Body of pancreas (tissue), 4 donors: ENCODE data around the gene CYP2U1. TPM values are rescaled to one million over a fixed set of nuclear protein-coding genes. Genes with fewer than 3 reads are reported as not detected.
A peak's percentile ranks its signal among the peaks of the same experiment; 100 is the strongest.

Source experiments
- ATAC-seq: fragments of 150-250 bp; one replicate; pipeline ENCODE4 v1.9.1; 2016
- DNase-seq, 4 donors: peaks; one replicate each; pipeline ENCODE4 v3.0.0-alpha.2; 2019
- H3K27ac ChIP-seq, 4 donors: fragments of 200-600 bp; sonication (generic); 1 replicate in 3 of 4; 2 replicates in 1 of 4; pipeline versions ENCODE4 v1.5.1 to v1.6.1; 2016 to 2019; ENCODE audit warnings: mild to moderate bottlenecking in 1 of 4, mixed read lengths in 1 of 4, moderate library complexity in 1 of 4
- H3K27me3 ChIP-seq, 2 donors: fragments of 200-600 bp; sonication (generic); one replicate each; pipeline ENCODE4 v1.6.0; 2016; ENCODE audit warnings: mild to moderate bottlenecking in 1 of 2
- H3K36me3 ChIP-seq, 2 donors: fragments of 200-600 bp; sonication (generic); replicated peaks in 1 of 2; 2 replicates each; pipeline ENCODE4 v1.5.1; 2016; ENCODE audit warnings: low read depth in 2 of 2; ENCODE audit not compliant: insufficient read depth in 1 of 2
- H3K4me1 ChIP-seq: fragments of 200-600 bp; sonication (generic); one replicate; pipeline ENCODE4 v1.6.0; 2016
- H3K4me3 ChIP-seq, 2 donors: fragments of 200-600 bp; sonication (generic); 1 replicate in 1 of 2; 2 replicates in 1 of 2; pipeline ENCODE4 v1.5.1; 2016 to 2019
- H3K9me3 ChIP-seq, 3 donors: fragments of 200-600 bp; sonication (generic); 1 replicate in 2 of 3; 2 replicates in 1 of 3; pipeline ENCODE4 v1.5.1; 2016
- POLR2A ChIP-seq, 3 donors: fragments of 450-650 bp; IDR thresholded peaks; one replicate each; pipeline ENCODE4 v1.6.1; 2016; ENCODE audit warnings: antibody characterized with exemption in 3 of 3, mild to moderate bottlenecking in 2 of 3
- WGBS, 2 donors: methylation state at CpG; one replicate each; pipeline ENCODE4 v1.1.5; 2017; 5-methylcytosine and 5-hydroxymethylcytosine counted together
- intact Hi-C: fragments of 100-400 bp; cut with DNase I; formaldehyde crosslinking; loops from one replicate; pipeline ENCODE4 v1.15.1; 2023
- total RNA-seq, 2 donors: library from RNA; depleted of rRNA; stranded (reverse); fragments of >200 nt; gene quantifications; one replicate each; pipeline ENCODE4 v1.1.0, GENCODE V29; 2016
- TF ChIP-seq, protein P1 (sequence below), 7 experiments: fragments of 450-650 bp in 4 of 7; fragments of 200-600 bp in 3 of 7; sonication (generic) in 3 of 7; IDR thresholded peaks; one replicate each; pipeline ENCODE4 v1.5.1; 2016 to 2019; ENCODE audit warnings: antibody characterized with exemption in 7 of 7

Gene CYP2U1
- total RNA-seq, 2 donors from 2014 or later, result 5.7 to 7.6 TPM

DNA sequence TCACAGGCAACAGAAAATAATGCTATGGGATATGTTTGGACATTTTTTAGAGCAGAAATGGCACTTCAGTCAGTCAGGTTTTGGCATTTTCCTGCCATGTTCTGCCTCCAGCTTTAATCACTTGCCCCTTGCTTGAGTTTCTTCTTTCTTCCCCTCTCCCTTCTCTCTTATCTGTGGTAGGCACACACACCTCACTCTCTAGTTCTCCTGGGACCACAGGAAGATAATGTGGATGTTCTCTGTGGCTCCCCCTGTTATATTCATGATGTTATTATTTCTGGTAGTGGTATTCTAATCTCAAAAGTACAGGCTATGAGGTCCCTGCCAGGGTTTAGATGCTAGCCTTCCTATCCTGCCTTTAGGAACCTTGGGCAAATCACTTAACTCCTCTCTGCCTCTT lies 63.5 kb downstream of the CYP2U1 start:
- no peak overlapping the region for H3K4me3 ChIP-seq
- intact Hi-C loops, result no loop called here
- H3K9me3 ChIP-seq, result no peaks in the 10 kb centered on the region
- peaks cover 51% of the 10 kb centered on the region for H3K4me1 ChIP-seq
- H3K27me3 ChIP-seq, result no peaks in the 10 kb centered on the region
- TF ChIP-seq, protein P1, sequence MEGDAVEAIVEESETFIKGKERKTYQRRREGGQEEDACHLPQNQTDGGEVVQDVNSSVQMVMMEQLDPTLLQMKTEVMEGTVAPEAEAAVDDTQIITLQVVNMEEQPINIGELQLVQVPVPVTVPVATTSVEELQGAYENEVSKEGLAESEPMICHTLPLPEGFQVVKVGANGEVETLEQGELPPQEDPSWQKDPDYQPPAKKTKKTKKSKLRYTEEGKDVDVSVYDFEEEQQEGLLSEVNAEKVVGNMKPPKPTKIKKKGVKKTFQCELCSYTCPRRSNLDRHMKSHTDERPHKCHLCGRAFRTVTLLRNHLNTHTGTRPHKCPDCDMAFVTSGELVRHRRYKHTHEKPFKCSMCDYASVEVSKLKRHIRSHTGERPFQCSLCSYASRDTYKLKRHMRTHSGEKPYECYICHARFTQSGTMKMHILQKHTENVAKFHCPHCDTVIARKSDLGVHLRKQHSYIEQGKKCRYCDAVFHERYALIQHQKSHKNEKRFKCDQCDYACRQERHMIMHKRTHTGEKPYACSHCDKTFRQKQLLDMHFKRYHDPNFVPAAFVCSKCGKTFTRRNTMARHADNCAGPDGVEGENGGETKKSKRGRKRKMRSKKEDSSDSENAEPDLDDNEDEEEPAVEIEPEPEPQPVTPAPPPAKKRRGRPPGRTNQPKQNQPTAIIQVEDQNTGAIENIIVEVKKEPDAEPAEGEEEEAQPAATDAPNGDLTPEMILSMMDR (IDR thresholded peaks at IDR 0.05), result no peak
- no peak for TF ChIP-seq POLR2A (IDR thresholded peaks at IDR 0.05)
- no peak overlapping the region for H3K27ac ChIP-seq
- DNase-seq, result no peak
- no peak for ATAC-seq
- no peaks in the 10 kb centered on the region for H3K36me3 ChIP-seq

DNA sequence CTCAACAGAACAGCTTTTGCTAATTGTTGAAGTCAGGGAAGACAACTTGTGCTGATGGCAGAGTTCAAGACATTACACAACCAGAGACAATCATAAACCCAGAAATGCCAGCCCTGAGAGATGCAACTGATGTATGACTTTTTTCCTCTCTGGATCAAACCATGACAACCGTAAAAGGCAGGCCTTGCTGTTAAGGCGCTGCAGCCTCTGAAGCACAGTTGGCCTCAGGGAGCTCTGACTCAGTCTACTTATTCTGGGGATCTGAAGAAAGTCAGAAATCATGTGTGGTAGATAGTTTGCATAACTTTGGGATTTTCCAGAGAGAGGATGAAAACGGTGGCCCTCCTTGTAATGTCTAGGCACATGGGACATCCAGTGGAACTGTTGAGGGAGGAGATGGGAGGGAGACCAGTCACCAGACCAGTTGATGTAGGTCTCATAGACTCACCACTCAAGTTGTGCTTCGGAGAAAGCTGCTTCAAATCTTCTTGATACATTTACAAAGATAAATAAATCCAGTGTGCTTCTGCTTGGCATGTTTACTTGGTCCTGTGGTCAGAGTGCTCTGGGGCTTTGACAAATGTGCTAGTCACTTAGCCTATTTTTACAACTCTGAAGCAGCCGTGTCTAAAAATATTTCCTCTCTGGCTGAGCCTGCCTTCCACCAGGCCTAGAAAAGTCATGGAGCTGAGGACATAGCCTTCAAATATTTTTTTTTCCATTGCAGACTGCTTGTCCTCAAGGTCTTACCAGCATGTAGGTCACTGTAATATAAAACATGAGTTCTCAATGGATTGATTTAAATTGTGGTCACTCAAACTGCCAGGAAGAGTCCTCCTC lies 65.8 kb downstream of the CYP2U1 start:
- ATAC-seq, result peak; percentile 49
- intact Hi-C loops, result no loop called here

DNA sequence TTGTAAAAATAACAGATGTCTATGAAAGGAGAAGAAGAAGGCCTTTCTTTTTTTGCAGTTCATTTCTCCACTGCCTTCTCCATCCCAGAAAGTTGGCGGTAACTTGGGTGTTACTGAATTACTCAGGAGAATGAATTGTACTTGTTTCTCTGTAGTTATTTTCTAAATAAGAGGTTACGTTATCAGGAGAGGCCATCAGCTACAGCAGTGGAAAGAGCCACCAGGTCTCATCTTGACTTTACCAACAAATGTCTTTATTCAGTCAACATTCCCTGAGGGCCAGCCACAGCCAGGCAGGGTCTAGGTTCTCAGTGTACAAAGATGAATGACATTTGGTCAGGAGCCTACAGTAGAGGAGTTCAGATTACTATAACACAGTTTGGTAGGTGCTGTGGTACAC lies 66.4 kb downstream of the CYP2U1 start:
- Histone ChIP-seq H3K9me3 (no peaks in the 10 kb centered on the region), H3K27me3 (no peaks in the 10 kb centered on the region), H3K4me3 (no peak overlapping the region), H3K4me1 (peaks cover 29% of the 10 kb centered on the region), H3K36me3 (no peaks in the 10 kb centered on the region), H3K27ac (peak overlapping the region in 2 of 4 donors; percentile 7 to 31)
- intact Hi-C loops, result no loop called here
- ATAC-seq (no peak), DNase-seq (no peak)
- no peak for TF ChIP-seq POLR2A (IDR thresholded peaks at IDR 0.05)
- TF ChIP-seq, protein P1 (IDR thresholded peaks at IDR 0.05), result no peak
- WGBS, 2 donors, result 89 to 100% methylated on average over 2 of the region's 2 CpGs

More for the DNA sequence above, 65.8 kb downstream of the CYP2U1 start:
- H3K27me3 ChIP-seq, result no peaks in the 10 kb centered on the region
- peaks cover 35% of the 10 kb centered on the region for H3K4me1 ChIP-seq
- 57 to 66% methylated on average over 5 of the region's 5 CpGs for WGBS, 2 donors
- no peak for TF ChIP-seq POLR2A (IDR thresholded peaks at IDR 0.05)
- TF ChIP-seq, protein P1 (IDR thresholded peaks at IDR 0.05), result no peak
- H3K9me3 ChIP-seq, result no peaks in the 10 kb centered on the region
- H3K4me3 ChIP-seq, result no peak overlapping the region
- H3K36me3 ChIP-seq, result no peaks in the 10 kb centered on the region
- no peak overlapping the region for H3K27ac ChIP-seq
- peak in 1 of 4 donors; percentile 46 for DNase-seq

DNA sequence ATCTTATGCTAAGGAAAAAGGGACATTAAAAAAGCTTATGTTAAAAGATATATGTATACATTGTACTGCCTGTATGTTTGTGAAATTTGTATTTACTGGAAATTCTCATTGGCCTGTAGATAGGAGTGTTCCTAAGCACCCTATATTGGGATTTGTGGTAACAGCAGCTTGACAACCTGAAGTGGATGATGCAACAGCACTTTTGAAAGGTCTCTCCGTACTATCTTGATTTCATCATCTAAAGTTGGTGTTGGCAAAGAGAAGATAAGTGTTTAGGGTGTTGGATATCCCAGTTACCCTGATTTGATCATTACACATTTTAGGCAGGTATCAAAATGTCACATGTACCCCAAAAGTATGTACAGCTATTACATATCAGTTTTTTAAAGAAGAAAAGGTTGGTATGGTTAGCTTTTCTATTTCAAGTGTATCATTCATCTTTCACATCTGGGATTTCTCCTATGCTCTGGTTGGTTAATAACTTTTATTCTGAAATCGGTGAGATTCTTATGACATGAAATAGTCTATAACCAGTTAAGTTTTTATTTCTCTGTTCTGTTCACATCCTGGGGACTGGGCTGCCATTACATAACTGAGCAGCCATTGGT lies 68.7 kb downstream of the CYP2U1 start:
- WGBS, 2 donors, result 82 to 84% methylated on average over 2 of the region's 2 CpGs
- intact Hi-C loops, result no loop called here
- H3K27ac ChIP-seq, result no peak overlapping the region

More for the DNA sequence above, 68.7 kb downstream of the CYP2U1 start:
- no peak overlapping the region for H3K4me3 ChIP-seq
- no peaks in the 10 kb centered on the region for H3K27me3 ChIP-seq
- H3K36me3 ChIP-seq, result no peaks in the 10 kb centered on the region
- no peaks in the 10 kb centered on the region for H3K9me3 ChIP-seq
- H3K4me1 ChIP-seq, result peaks cover 7% of the 10 kb centered on the region
- no peak for DNase-seq
- no peak for ATAC-seq
- no peak for TF ChIP-seq POLR2A (IDR thresholded peaks at IDR 0.05)
- TF ChIP-seq, protein P1 (IDR thresholded peaks at IDR 0.05), result no peak
